H1 (cell line): ENCODE data around the gene CHPF.

ENCODE experiments used
- EZH2 ChIP-seq: fragments of 200-600 bp; sonication (generic); IDR thresholded peaks from 2 replicates; pipeline ENCODE4 v1.7.1; 2012; ENCODE audit warnings: low read depth, mild to moderate bottlenecking, moderate library complexity, low read length, inconsistent platforms; ENCODE audit not compliant: severe bottlenecking
- GABPA ChIP-seq: IDR thresholded peaks from 2 replicates; pipeline ENCODE4 v1.6.1; 2011; ENCODE audit warnings: mild to moderate bottlenecking, low read length, moderate library complexity, borderline replicate concordance; ENCODE audit not compliant: insufficient read depth
- POLR2A ChIP-seq, 2 experiments: IDR thresholded peaks; 1 replicate in 1 of 2; 2 replicates in 1 of 2; pipeline ENCODE4 v1.6.1; 2011; ENCODE audit warnings: low read depth in 2 of 2, low read length in 2 of 2, mild to moderate bottlenecking in 2 of 2; ENCODE audit errors: control extremely low read depth in 1 of 2
- TAF1 ChIP-seq: IDR thresholded peaks from 2 replicates; pipeline ENCODE4 v1.6.1; 2011; ENCODE audit warnings: mild to moderate bottlenecking, low read depth, low read length
- TF ChIP-seq, protein P1 (sequence below), 3 experiments: IDR thresholded peaks; 1 replicate in 2 of 3; 2 replicates in 1 of 3; pipeline versions ENCODE4 v1.5.1 to v1.6.1; 2011; ENCODE audit warnings: low read length in 3 of 3, mild to moderate bottlenecking in 3 of 3, inconsistent platforms in 2 of 3, low read depth in 1 of 3, moderate library complexity in 1 of 3; ENCODE audit not compliant: insufficient read depth in 1 of 3; ENCODE audit errors: control extremely low read depth in 1 of 3

DNA sequence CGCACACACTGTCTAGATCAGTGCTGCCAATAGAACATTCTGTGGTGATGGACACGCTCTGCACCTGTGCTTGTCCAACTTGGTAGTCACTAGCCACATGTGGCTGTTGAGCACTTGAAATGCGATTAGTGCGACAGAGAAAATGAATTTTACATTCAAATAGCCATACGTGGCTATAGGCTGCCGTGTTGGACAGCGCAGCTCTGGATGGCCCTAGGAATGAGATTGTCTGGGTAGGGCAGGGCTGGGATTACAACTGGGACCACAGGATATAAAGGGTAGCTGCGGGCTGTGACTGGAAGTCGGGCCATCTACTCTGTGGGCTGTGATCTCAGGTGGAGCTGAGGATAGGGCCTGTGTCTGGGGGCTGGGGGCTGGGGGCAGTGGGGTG is 24.1 kb downstream of the CHPF start:
- no peak for TF ChIP-seq POLR2A (IDR thresholded peaks at IDR 0.05; ENCODE audit: control extremely low read depth in 1 of 2, low read depth in 2 of 2, low read length in 2 of 2)
- TF ChIP-seq, protein P1, sequence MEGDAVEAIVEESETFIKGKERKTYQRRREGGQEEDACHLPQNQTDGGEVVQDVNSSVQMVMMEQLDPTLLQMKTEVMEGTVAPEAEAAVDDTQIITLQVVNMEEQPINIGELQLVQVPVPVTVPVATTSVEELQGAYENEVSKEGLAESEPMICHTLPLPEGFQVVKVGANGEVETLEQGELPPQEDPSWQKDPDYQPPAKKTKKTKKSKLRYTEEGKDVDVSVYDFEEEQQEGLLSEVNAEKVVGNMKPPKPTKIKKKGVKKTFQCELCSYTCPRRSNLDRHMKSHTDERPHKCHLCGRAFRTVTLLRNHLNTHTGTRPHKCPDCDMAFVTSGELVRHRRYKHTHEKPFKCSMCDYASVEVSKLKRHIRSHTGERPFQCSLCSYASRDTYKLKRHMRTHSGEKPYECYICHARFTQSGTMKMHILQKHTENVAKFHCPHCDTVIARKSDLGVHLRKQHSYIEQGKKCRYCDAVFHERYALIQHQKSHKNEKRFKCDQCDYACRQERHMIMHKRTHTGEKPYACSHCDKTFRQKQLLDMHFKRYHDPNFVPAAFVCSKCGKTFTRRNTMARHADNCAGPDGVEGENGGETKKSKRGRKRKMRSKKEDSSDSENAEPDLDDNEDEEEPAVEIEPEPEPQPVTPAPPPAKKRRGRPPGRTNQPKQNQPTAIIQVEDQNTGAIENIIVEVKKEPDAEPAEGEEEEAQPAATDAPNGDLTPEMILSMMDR (IDR thresholded peaks at IDR 0.05; ENCODE audit: control extremely low read depth in 1 of 3, insufficient read depth in 1 of 3, low read depth in 1 of 3, low read length in 3 of 3), result no peak
- no peak for TF ChIP-seq EZH2
- TF ChIP-seq GABPA, result no peak
- TF ChIP-seq TAF1, result no peak
